ENCODE measurements around the gene MAGEH1.
"Not testable (repeated sequence)": the region's sequence is repeated elsewhere in the genome, so short reads cannot be mapped to it uniquely, and the experiment has no call there.

Gene MAGEH1

DNA sequence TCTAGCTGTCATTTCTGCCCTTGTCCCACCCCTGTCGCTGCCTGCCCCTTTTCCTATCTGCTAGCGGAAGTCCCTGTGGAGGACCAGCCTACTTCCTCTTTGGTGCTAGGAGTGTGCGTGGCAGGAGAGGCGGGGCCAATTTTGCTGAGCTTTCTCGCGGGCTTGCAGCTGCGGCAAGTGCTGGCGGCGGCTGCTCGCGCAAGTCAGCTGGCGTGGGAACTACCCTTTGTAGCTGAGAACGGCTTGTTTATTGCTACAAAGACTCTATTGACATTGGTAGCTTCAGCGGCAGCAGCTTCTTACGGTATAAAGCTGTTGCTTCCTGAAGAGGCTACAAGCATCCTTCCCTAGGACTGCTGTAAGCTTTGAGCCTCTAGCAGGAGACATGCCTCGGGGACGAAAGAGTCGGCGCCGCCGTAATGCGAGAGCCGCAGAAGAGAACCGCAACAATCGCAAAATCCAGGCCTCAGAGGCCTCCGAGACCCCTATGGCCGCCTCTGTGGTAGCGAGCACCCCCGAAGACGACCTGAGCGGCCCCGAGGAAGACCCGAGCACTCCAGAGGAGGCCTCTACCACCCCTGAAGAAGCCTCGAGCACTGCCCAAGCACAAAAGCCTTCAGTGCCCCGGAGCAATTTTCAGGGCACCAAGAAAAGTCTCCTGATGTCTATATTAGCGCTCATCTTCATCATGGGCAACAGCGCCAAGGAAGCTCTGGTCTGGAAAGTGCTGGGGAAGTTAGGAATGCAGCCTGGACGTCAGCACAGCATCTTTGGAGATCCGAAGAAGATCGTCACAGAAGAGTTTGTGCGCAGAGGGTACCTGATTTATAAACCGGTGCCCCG lies at the start of gene MAGEH1:
MAGEH1 (plus strand) TSS at position 138 of the 843 bp plus-strand sequence; CDS start at position 386, 248 bp downstream.
- DNase-seq = no peak

DNA sequence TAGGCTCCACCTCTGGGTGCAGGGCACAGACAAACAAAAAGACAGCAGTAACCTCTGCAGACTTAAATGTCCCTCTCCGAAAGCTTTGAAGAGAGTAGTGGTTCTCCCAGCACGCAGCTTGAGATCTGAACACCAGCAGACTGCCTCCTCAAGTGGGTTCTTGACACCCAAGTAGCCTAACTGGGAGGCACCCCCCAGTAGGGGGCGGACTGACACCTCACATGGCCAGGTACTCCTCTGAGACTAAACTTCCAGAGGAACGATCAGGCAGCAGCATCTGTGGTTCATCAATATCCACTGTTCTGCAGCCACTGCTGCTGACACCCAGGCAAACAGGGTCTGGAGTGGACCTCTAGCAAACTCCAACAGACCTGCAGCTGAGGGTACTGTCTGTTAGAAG lies 24.8 kb upstream of the MAGEH1 start:
- not testable (repeated sequence) for DNase-seq

DNA sequence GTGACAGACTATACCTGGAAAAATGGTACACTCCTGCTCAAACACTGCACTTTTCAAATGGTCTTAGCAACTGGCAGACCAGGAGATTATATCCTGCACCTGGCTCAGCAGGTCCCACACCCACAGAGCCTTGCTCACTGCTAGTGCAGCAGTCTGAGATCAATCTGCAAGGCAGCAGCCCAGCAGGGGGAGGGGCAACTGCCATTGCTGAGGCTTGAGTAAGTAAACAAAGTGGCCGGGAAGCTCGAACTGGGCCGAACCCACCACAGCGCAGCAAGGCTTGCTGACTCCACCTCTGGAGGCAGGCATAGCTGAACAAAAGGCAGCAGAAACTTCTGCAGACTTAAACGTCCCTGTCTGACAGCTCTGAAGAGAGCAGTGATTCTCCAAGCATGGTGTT lies 8.5 kb upstream of the MAGEH1 start:
- not testable (repeated sequence) for DNase-seq

DNA sequence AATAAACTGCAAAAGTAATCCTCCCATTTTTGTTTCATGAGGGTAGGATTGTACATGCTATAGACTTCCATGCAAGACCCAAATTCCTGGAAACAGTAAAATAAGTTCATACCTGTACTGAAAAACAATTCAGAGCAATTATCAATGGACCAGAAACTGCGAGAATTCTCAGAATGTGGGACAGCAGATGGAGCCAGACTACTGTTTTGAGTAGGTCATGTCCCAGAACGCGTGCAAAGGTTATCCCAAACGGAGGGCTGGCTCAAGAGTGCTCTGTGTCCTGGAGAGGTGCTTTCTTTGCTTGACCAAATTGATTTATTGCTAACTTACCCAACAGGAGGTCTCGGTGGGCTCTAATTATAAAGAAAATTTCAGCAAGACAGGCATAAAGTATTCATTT lies 1.7 kb upstream of the MAGEH1 start:
- DNase-seq = no peak

GRCh38 chrX:55451141-55451540 lies 786 bp upstream of the MAGEH1 start:
- no peak for DNase-seq

GRCh38 chrX:55451626-55451989 lies 319 bp upstream of the MAGEH1 start:
- DNase-seq = no peak

DNA sequence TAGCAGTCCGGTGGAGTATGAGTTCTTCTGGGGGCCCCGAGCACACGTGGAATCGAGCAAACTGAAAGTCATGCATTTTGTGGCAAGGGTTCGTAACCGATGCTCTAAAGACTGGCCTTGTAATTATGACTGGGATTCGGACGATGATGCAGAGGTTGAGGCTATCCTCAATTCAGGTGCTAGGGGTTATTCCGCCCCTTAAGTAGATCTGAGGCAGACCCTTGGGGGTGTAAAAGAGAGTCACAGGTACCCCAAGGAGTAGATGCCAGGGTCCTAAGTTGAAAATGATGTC lies 852 bp downstream of the MAGEH1 start:
- no peak for DNase-seq

DNA sequence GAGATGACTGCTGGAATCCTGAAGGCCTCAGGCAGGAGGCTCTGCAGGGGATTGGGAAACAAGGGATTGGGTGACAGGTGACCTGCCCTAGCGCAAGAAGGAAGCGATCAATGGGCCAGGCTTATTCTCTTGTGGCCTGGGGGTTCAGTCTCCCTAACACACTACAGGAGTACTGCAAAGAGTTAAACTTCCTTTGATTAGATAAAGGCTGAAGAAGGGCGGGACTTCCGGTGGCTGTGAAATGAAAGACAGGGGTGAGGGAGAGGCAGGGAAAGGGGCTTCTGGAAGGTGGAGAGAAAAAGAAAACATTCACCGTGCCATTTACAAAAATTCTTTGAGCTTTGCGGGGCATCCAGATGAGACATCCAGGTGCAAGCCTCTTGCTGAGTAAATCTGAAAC lies 3.8 kb downstream of the MAGEH1 start:
- not testable (repeated sequence) for DNase-seq

GRCh38 chrX:55459426-55459825 lies 7.5 kb downstream of the MAGEH1 start:
- not testable (repeated sequence) for DNase-seq

- DNase-seq = not testable (repeated sequence)
Measured at GRCh38 chrX:55459926-55460325, 8.0 kb downstream of the MAGEH1 start.

- DNase-seq = not testable (repeated sequence)
Measured at GRCh38 chrX:55464050-55464449, 12.1 kb downstream of the MAGEH1 start.

- DNase-seq = not testable (repeated sequence)
Measured at GRCh38 chrX:55465108-55465507, 13.2 kb downstream of the MAGEH1 start.

DNA sequence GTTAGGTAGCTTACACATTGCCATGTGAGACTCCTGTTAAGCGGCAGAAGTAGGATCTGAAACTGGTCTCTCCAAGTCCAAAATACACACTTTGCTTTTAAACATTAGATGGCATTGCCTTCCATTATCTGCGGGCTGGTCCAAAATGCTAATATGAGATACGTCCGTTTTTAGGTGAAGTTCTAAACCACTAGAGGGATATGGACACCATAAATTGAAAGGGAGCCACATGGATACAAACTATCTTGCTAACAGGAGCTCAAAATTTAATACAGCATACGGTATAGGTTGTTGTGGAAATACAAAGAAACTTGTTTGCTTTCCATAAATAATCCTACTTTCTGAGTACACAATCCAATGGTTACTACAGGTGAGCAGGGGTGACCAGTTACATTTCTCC lies 13.9 kb downstream of the MAGEH1 start:
- DNase-seq = not testable (repeated sequence)

DNA sequence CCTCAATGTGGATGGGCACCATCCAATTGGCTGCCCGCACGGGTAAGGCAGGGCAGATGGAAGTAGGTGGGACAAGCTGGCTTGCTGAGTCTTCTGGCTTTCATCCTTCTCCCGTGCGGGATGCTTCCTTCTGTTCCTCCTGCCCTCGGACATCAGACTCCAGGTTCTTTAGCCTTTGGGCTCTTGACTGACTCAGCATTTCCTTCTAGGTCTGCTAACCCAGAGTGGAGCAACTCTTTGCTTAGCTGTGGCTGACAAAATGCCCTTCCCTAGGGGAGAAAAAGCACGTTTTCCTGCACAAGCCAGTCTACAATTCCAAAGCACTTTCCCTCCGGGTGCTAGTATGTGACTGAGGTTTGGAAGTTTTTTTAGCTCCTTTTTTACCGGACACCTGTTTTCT lies 28.0 kb downstream of the MAGEH1 start:
- DNase-seq = not testable (repeated sequence)

- DNase-seq = no peak
Measured at GRCh38 chrX:55480390-55481062, 28.6 kb downstream of the MAGEH1 start.

DNA sequence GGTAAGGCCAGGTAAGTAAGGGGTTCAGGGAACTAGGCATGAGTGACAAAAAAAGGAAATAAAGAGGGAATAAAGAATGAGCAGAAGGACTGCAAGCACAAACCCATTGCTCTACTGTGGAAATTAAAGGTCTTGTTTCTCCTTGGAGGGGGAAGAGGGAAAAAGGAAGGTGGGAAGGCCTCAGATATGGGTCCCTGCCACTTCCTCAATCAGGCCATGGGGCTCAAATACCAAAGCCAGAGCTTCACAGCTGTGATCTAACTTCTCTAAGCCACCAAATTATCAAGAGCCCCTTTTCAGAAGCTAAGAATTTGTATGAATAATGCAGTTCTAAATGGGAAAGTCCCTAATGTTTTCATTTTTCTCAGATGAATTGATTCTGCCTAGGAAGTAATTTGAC lies 33.0 kb downstream of the MAGEH1 start:
- no peak for DNase-seq

DNA sequence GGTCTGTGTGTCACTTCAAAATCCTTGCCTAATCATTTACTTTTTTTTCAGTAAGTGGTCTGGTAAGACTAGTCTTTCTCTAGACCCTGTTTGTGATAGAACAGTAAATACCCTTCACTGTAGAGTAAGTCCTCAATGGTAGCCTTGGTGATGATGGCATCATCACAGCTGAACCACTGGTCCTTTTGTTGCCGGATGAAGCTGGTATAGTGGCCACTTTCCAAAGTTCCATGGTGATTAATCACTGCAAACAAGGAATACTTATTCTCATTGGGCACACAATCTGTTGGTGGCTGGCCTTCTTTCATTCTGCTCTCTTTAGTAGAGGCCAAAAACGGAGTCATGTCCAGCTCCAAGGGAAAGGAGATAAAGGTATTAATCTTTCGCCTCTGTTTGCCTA lies 34.8 kb downstream of the MAGEH1 start:
- DNase-seq = no peak

- no peak for DNase-seq
Measured at GRCh38 chrX:55487143-55487542, 35.2 kb downstream of the MAGEH1 start.

DNA sequence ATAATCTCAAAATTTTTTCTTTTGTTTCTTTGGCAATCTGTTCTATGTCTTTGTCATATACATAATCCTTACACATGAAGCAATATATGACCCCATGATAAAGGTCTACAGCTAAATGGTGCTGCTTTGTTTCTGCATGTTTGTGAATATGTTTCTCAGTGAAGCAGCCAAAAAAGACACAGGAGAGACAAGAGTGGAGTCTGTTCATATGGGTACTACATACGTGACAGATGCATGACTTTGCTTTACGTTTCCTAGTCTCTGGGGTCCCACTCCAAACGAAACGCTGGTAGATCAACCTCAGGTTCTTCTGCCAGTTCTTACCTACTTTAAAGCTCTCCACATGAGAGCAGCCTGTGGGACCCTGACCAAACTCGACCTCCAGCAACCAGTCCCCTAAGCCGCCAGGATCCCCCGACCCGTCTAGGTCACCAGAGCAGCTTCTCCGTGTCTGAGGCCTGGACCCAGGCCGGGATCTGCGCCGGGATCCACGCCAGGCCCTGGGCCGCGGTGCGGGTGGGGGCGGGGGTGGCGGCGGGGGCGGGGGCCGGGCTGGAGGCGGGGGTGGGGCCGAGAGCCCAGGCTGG lies 36.2 kb downstream of the MAGEH1 start:
- no peak for DNase-seq

DNA sequence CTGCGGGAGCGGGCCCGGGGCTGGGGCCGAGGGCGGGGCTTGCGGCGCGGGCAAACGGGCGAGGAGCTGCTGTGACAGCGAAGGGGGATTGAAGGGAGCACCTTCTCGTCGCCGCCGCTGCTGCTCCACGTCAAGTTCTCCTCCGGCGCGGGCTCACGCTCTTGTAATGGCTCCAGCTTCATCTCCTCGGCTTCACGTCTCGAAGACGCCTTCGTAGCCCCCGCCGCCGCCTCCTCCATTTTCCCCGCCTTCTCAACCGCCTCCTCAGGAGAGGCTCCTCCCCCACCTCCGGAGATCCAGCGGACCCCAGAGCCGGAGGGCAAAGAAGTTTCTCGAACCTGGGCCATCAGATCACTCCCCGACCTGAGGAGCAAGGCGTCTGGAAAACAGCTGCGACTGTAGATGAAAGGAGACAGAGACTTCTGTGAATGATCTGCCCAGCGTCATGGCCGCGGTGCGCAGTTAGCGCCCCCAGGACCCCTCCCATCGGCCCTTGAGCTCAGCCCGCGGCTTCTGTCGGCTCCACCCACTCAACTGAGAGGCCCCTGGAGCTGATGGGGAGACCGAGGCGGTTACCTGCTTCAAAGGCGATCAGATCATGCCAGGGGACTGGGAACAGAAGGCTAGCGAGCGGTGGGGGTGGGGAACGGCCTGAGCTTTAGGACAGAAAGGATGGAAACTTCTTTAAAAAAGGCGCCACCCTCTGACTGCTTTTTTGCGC lies 36.8 kb downstream of the MAGEH1 start:
- no peak for DNase-seq

DNA sequence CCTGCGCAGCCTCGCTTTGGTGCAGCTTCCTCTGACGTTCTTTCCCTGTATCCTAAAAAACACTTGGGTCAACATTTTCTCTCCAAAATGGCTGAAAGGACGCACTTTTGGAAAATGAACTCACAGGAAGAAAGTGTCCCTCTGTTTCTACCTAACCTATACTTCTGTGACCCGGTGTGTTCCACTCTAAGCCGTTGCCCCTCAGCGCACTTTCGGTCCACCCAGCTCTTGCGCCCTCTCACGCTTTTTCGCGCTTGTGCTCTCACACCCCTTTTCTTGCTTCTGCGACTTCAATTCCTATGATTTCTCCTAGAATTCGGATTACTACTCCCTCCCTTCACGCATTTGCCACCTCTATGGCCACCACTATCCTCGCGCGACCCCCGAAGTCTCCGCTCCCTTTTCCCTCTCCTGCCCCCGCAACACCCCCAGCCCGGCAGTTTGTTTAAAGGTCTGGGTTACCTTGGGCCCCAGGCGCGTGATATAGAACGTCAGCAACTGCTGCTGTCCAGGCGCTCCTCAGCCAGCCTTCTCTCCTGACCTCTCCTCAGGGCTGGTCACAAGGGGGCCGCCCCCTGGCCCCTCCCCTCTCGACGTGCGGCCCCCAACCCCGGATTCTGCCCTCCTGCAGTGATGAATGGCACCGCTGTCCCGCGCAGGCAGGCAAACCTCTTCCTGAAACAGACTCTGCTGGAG lies 37.5 kb downstream of the MAGEH1 start, which contains the start of gene USP51:
USP51 (minus strand) TSS at position 535 of the 696 bp plus-strand sequence. CDS start 909 bp downstream, outside the sequence.
- no peak for DNase-seq

DNA sequence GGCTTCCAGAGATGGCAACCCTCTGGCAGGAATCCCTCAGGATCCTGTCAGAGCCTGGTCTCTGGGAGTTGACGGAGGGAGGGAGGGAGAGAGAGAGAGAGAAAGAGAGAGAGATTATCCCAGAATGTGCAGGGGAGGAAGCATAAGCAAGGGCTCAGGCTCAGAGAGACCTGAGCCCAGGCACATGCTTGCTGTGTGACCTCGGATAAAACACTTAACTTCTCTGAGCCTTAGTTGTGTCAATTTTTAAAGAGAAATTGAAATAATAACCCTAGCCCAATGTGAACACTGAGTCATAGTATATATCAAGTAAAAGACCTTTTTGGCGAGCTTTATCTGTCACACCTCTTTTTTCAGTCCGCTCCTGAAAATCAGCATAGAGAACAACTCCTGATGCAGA lies 38.2 kb downstream of the MAGEH1 start:
- DNase-seq = no peak

- no peak for DNase-seq
Measured at GRCh38 chrX:55490974-55491373, 39.0 kb downstream of the MAGEH1 start.

All from NCI-H1417 treated with DMSO at 0.1 percent for 48 hours (cell line).